Measurements from ENCODE around the gene TRIOBP.

- TF ChIP-seq TAF1 (IDR thresholded peaks at IDR 0.05; ENCODE audit: borderline replicate concordance, insufficient read depth, low read length): no peak
- TF ChIP-seq, protein P1, sequence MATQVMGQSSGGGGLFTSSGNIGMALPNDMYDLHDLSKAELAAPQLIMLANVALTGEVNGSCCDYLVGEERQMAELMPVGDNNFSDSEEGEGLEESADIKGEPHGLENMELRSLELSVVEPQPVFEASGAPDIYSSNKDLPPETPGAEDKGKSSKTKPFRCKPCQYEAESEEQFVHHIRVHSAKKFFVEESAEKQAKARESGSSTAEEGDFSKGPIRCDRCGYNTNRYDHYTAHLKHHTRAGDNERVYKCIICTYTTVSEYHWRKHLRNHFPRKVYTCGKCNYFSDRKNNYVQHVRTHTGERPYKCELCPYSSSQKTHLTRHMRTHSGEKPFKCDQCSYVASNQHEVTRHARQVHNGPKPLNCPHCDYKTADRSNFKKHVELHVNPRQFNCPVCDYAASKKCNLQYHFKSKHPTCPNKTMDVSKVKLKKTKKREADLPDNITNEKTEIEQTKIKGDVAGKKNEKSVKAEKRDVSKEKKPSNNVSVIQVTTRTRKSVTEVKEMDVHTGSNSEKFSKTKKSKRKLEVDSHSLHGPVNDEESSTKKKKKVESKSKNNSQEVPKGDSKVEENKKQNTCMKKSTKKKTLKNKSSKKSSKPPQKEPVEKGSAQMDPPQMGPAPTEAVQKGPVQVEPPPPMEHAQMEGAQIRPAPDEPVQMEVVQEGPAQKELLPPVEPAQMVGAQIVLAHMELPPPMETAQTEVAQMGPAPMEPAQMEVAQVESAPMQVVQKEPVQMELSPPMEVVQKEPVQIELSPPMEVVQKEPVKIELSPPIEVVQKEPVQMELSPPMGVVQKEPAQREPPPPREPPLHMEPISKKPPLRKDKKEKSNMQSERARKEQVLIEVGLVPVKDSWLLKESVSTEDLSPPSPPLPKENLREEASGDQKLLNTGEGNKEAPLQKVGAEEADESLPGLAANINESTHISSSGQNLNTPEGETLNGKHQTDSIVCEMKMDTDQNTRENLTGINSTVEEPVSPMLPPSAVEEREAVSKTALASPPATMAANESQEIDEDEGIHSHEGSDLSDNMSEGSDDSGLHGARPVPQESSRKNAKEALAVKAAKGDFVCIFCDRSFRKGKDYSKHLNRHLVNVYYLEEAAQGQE (IDR thresholded peaks at IDR 0.05; ENCODE audit: insufficient read depth in 1 of 2, low read depth in 2 of 2, low read length in 2 of 2): no peak
- TF ChIP-seq POLR2AphosphoS5 (IDR thresholded peaks at IDR 0.05; ENCODE audit: low read depth, low read length): no peak
- TF ChIP-seq SIN3A (IDR thresholded peaks at IDR 0.05; ENCODE audit: borderline replicate concordance, insufficient read depth, low read length): no peak
These were observed 24.5 kb upstream of the TRIOBP start for GRCh38 chr22:37672206-37672919.
